Stimulated activated effector memory CD8-positive, alpha-beta T cell treated with anti-CD3 and anti-CD28 coated beads, Interleukin-12 subunit alpha, Interleukin-12 subunit beta, amount 100 ng/mL, for 72 hours (primary cell): Measurements from ENCODE around the gene HMG20A.

ENCODE experiments used
- ATAC-seq: fragments of 150-1000 bp; cut with Tn5 transposase; 2 replicates; pipeline ENCODE4 v1.10.0; 2021
- DNase-seq, 2 donors: peaks; one replicate each; pipeline ENCODE4 v3.0.0; 2021 to 2022; ENCODE audit warnings: low spot score in 2 of 2
- H3K27ac Mint-ChIP-seq: one replicate; pipeline ENCODE4 v1.8.0; 2022; ENCODE audit warnings: mild to moderate bottlenecking, mixed read lengths
- H3K36me3 Mint-ChIP-seq: one replicate; pipeline ENCODE4 v1.8.0; 2022; ENCODE audit warnings: mild to moderate bottlenecking, mixed read lengths
- H3K4me1 Mint-ChIP-seq: one replicate; pipeline ENCODE4 v1.8.0; 2022; ENCODE audit warnings: mixed read lengths
- H3K4me3 Mint-ChIP-seq: one replicate; pipeline ENCODE4 v1.8.0; 2022; ENCODE audit warnings: mild to moderate bottlenecking, mixed read lengths
- H3K9me3 Mint-ChIP-seq: one replicate; pipeline ENCODE4 v1.8.0; 2022; ENCODE audit warnings: mixed read lengths

HMG20A gene

DNA sequence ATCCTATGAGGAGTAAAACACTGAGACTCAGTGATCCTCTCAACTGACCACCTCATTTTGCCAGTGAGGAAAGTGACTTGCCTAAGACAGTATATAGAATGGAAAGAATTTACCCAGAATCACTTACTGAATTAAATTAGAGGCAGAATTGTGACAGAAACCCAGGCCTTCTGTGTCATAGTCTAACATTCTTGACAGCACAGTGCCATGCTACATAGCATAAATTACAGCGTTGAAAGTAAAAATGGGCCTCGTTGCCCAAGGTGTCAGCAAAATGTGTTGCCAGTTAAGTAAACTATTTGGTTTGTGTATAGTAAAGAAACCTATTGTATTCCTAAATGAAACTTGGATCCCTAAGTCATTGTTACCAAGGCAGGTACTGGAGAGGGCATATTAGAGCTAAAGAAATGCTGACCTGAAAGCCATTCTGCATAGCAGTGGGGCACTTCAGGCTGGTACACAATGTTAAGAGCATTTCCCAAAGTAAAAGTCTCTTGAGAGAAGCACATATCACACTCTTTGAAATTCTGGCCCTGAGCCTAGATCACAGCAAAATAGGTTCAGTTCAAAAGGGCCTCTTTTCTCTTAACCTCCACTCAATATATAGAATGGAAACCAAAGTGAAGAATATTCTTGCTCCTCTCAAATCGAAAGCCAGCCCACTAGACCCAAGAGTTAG lies 53.8 kb downstream of the HMG20A start:
- ATAC-seq (no peak), DNase-seq (no peak)
- Mint-ChIP-seq H3K4me3 (no peak overlapping the region), H3K4me1 (peaks cover 18% of the 10 kb centered on the region), H3K36me3 (peaks cover 72% of the 10 kb centered on the region), H3K9me3 (no peaks in the 10 kb centered on the region), H3K27ac (no peak overlapping the region)

DNA sequence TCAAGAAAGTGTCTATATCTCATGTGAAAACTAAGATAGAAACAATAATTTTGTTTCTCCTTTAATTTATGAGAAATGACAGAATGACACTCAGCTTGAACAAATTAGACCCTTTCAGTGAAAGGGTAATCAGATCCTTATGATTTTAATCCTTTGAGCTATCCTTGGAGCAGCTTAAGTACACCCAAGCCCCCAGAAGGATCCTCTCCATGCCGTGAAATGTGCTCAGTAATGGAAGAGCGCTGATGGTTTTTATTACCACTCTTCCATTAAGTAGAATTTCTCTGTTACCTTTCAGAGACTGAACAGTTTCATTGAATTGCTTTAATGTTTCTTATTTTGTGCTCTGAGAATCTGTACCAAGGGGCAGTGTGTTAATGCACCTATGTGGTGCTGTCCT lies 54.3 kb downstream of the HMG20A start:
- DNase-seq = no peak
- no peak overlapping the region for H3K4me3 Mint-ChIP-seq
- H3K27ac Mint-ChIP-seq = no peak overlapping the region
- no peak for ATAC-seq
- H3K9me3 Mint-ChIP-seq = no peaks in the 10 kb centered on the region
- H3K4me1 Mint-ChIP-seq = peaks cover 18% of the 10 kb centered on the region
- peaks cover 74% of the 10 kb centered on the region for H3K36me3 Mint-ChIP-seq

GRCh38 chr15:77475898-77476297 lies 55.2 kb downstream of the HMG20A start:
- Mint-ChIP-seq H3K4me3 (no peak overlapping the region), H3K36me3 (peaks cover 74% of the 10 kb centered on the region), H3K27ac (no peak overlapping the region), H3K4me1 (peaks cover 18% of the 10 kb centered on the region), H3K9me3 (no peaks in the 10 kb centered on the region)
- ATAC-seq = no peak
- DNase-seq = no peak

- H3K36me3 Mint-ChIP-seq = peaks cover 64% of the 10 kb centered on the region
- DNase-seq = no peak
- H3K9me3 Mint-ChIP-seq = no peaks in the 10 kb centered on the region
- no peak overlapping the region for H3K4me3 Mint-ChIP-seq
- ATAC-seq = no peak
- H3K4me1 Mint-ChIP-seq = peaks cover 18% of the 10 kb centered on the region
- no peak overlapping the region for H3K27ac Mint-ChIP-seq
These were observed 56.3 kb downstream of the HMG20A start for GRCh38 chr15:77476995-77477394.

DNA sequence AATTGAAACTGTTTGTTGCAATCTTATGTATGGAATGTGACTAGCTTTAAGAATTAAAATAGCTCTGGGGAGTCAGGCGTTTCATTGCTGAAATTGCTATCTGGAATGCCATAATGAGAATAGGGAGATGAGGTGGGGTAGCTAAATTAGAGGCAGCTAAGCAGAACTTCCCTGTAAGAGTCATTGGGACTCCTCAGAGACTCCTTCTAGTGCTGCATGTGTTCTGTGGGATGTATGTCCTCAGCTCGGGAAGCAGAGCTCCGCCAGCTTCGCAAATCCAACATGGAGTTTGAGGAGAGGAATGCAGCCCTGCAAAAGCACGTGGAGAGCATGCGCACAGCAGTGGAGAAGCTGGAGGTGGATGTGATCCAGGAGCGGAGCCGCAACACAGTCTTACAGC lies 57.4 kb downstream of the HMG20A start:
- DNase-seq = no peak
- Mint-ChIP-seq H3K4me1 (peaks cover 17% of the 10 kb centered on the region), H3K36me3 (peaks cover 61% of the 10 kb centered on the region), H3K9me3 (no peaks in the 10 kb centered on the region), H3K4me3 (no peak overlapping the region), H3K27ac (no peak overlapping the region)
- ATAC-seq = no peak

- Mint-ChIP-seq H3K27ac (no peak overlapping the region), H3K9me3 (no peaks in the 10 kb centered on the region), H3K36me3 (peaks cover 62% of the 10 kb centered on the region), H3K4me3 (no peak overlapping the region), H3K4me1 (peaks cover 10% of the 10 kb centered on the region)
- ATAC-seq (peak; percentile 78), DNase-seq (no peak)
These were observed 58.3 kb downstream of the HMG20A start for GRCh38 chr15:77479015-77479414.

DNA sequence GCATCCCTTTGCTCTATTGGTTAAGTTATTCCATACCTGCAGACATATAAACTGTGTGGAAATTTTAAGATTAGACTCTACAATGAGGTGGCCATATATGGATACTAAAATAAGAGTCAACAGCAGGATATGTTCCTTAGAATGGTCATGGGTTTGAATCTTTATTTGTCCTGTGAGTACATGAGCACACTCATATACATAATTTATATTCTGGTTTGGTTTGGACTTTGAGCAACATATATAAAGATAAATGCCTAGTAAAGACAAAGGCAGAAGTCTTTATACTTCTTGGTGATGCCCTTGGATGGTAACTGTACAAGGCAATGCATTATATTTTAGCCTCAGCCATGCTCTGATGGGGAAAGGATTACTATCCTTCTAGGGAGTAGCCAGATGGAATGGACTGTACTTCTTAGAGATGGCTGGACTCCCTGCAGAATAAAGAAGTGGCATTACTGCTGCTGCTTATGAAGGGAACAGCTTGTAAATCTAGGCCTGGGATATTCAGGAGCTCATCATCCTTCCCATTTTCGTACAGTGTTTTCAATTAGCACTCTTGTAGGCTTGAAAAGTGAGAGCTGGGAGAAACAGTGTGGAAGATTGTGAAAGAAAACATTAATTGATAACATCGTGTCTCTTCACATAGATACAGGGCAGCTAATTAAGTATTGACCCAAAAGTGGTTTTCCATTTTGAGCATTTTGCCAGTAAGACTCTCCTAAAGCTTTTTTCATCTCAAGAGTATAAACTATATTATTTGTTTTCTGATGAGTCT lies 60.4 kb downstream of the HMG20A start:
- H3K36me3 Mint-ChIP-seq = peaks cover 77% of the 10 kb centered on the region
- H3K27ac Mint-ChIP-seq = no peak overlapping the region

DNA sequence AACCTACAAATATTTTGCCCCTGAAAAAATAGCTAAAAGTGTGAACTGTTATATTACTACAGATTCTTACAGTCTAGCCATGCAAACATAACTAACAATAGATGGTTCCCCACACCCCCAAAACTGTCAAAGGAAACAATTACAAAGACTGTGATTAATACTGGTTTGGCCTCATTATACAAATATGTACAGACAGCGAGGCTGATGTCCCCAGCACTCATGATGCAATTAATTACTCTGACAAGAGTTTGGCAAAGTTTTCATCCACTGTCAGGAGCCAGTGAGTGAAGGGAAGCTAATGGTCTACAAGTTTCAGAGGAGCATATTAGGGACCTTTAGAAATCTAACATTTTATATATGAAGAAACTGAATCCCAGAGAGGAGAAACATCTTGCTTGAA lies 61.0 kb downstream of the HMG20A start:
- Mint-ChIP-seq H3K9me3 (no peaks in the 10 kb centered on the region), H3K27ac (no peak overlapping the region), H3K36me3 (peaks cover 74% of the 10 kb centered on the region), H3K4me3 (no peak overlapping the region), H3K4me1 (peaks cover 11% of the 10 kb centered on the region)
- ATAC-seq = no peak
- no peak for DNase-seq

More for the DNA sequence above, 60.4 kb downstream of the HMG20A start:
- ATAC-seq (no peak), DNase-seq (no peak)
- H3K4me3 Mint-ChIP-seq = no peak overlapping the region
- no peaks in the 10 kb centered on the region for H3K9me3 Mint-ChIP-seq
- peaks cover 10% of the 10 kb centered on the region for H3K4me1 Mint-ChIP-seq

DNA sequence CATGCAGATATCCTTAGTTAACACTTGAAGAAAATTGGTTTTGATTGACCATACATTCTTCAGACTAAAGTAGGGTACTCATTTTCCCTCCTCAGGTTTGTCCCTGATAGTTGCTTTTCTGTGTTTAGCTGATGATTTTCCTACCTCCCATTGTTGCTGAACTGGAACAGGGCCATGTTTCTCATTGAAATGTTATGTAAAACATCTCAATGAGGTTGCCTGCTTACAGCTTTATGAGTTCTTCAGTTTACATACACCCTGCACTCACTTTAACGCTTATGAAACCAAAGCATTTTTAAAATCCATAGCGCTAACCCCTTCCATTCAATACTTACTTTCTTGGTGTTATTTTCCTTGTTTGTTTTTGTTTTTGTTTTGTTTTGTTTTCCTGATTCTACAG lies 61.9 kb downstream of the HMG20A start:
- Mint-ChIP-seq H3K27ac (no peak overlapping the region), H3K4me3 (no peak overlapping the region), H3K36me3 (peaks cover 66% of the 10 kb centered on the region), H3K4me1 (peaks cover 20% of the 10 kb centered on the region), H3K9me3 (no peaks in the 10 kb centered on the region)
- ATAC-seq (no peak), DNase-seq (no peak)

GRCh38 chr15:77483425-77484140 lies 62.9 kb downstream of the HMG20A start:
- Mint-ChIP-seq H3K36me3 (peaks cover 55% of the 10 kb centered on the region), H3K27ac (peak overlapping the region; percentile 29), H3K9me3 (no peaks in the 10 kb centered on the region), H3K4me1 (peaks cover 19% of the 10 kb centered on the region), H3K4me3 (no peak overlapping the region)
- no peak for DNase-seq
- ATAC-seq = no peak

GRCh38 chr15:77484994-77485393 lies 64.3 kb downstream of the HMG20A start:
- no peak overlapping the region for H3K27ac Mint-ChIP-seq
- ATAC-seq = no peak
- peaks cover 12% of the 10 kb centered on the region for H3K4me1 Mint-ChIP-seq
- no peak overlapping the region for H3K4me3 Mint-ChIP-seq
- H3K9me3 Mint-ChIP-seq = no peaks in the 10 kb centered on the region
- no peak for DNase-seq
- peaks cover 42% of the 10 kb centered on the region for H3K36me3 Mint-ChIP-seq

DNA sequence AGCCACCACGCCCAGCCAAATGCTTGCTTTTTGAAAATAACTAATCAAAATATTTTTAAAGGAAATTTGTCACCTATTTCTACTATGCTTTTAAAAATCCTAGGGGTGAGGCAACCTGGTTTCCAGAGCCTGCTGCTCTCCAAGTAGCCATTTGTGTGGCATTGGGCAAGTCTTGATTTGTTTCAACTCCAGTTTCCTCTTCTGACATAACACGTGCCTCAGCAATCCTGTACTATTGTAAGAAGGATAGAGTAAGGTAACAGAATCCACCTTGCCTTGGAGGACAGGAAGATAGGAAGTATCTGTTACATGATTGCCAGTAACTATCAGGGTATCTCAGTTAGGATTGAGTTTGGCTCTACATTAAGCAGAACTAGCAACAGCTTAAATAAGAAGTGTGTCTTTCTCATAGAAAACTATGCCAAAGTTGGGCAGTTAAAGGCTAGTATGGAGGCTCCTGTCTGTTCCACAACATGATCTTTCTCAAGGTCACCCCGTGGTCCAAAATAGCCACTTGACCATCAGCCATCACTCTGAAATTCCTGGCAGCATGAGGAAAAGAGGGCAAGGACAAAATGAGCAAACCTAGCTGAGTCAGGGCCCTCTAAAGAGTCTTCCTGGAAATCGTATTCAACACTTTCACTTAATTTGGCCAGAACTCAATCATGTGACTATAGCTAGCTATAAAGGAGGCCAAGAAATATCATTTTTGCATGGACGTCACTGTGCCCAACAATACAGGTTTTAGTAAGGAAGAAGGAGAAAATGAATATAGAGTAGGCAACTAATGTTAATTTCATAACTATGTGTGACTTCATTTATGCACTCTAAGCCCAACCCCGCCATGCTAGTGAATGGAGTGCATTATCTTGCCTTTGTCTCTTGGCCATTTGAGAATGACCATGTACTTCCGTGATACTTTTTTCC lies 66.1 kb downstream of the HMG20A start:
- H3K9me3 Mint-ChIP-seq = no peaks in the 10 kb centered on the region
- DNase-seq (peak in 1 of 2 donors; percentile 54), ATAC-seq (peak; percentile 87)
- peaks cover 39% of the 10 kb centered on the region for H3K36me3 Mint-ChIP-seq
- peaks cover 17% of the 10 kb centered on the region for H3K4me1 Mint-ChIP-seq
- no peak overlapping the region for H3K4me3 Mint-ChIP-seq
- peak overlapping the region; percentile 4 for H3K27ac Mint-ChIP-seq

DNA sequence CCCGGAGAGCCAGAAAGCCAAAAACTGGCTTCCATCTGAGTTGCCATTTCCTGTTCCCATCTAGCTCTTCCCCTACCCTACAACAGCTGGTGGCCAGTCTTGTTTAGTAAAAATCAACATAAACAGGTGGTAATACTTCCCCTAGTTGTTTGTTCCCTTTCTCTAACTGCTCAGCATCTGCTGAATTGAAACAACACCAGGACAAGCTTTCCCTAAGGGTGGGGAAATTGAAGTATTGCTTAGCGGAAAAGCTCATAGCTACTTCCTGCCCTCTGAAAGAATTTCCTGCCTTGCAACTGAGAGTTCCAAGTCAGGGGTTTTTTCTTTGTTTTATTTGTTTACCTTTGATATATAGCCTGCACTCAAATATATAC lies 66.8 kb downstream of the HMG20A start:
- no peaks in the 10 kb centered on the region for H3K9me3 Mint-ChIP-seq
- DNase-seq (no peak), ATAC-seq (no peak)
- H3K27ac Mint-ChIP-seq = peak overlapping the region; percentile 4
- H3K36me3 Mint-ChIP-seq = peaks cover 38% of the 10 kb centered on the region
- H3K4me3 Mint-ChIP-seq = no peak overlapping the region
- H3K4me1 Mint-ChIP-seq = peaks cover 19% of the 10 kb centered on the region

GRCh38 chr15:77487888-77488287 lies 67.2 kb downstream of the HMG20A start:
- Mint-ChIP-seq H3K4me1 (peaks cover 24% of the 10 kb centered on the region), H3K4me3 (no peak overlapping the region), H3K36me3 (peaks cover 33% of the 10 kb centered on the region), H3K9me3 (no peaks in the 10 kb centered on the region), H3K27ac (no peak overlapping the region)
- DNase-seq (no peak), ATAC-seq (no peak)

DNA sequence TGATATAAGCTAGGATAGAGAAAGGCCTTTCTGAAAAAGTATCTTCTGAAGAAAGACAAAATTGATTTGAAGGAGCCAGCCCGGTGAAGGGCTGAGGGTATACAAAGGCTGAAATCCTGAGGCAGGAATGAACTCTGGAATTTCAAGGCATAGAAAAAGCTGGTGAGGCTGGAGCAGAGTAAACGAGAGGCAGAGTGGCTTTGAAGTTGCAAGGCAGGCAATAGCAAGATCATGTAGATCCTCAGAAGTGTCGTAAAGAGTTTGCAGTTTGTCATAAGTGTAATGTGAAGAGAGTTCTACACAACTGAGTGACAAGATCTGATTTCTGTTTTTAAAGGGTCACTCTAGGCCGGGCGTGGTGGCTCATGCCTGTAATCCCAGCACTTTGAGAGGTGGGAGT lies 69.0 kb downstream of the HMG20A start:
- ATAC-seq = no peak
- DNase-seq = no peak
- H3K27ac Mint-ChIP-seq = no peak overlapping the region
- no peaks in the 10 kb centered on the region for H3K9me3 Mint-ChIP-seq
- no peak overlapping the region for H3K4me3 Mint-ChIP-seq
- H3K36me3 Mint-ChIP-seq = peaks cover 17% of the 10 kb centered on the region
- H3K4me1 Mint-ChIP-seq = peaks cover 33% of the 10 kb centered on the region
